GM18499 (cell line): Measurements from ENCODE around the gene SPATS2.
A peak's percentile ranks its signal among the peaks of the same experiment; 100 is the strongest.

Experiments used
- ATAC-seq: cut with Tn5 transposase; IDR thresholded peaks from one replicate; pipeline ENCODE4 v1.9.1; 2021; ENCODE audit warnings: moderate number of reproducible peaks; ENCODE audit not compliant: insufficient read depth, unreplicated experiment

SPATS2 gene

GRCh38 chr12:49451468-49452259 lies 84.4 kb downstream of the SPATS2 start:
- peak; percentile 87 for ATAC-seq

GRCh38 chr12:49455501-49455900 lies 88.2 kb downstream of the SPATS2 start:
- no peak for ATAC-seq

- ATAC-seq: no peak
Observed at GRCh38 chr12:49456131-49456679, 88.9 kb downstream of the SPATS2 start.

- ATAC-seq: no peak
Observed at GRCh38 chr12:49458816-49459215, 91.6 kb downstream of the SPATS2 start.

- ATAC-seq: no peak
Observed at GRCh38 chr12:49461221-49461620, 94.0 kb downstream of the SPATS2 start.

GRCh38 chr12:49462083-49462744 lies 95.0 kb downstream of the SPATS2 start:
- no peak for ATAC-seq

- ATAC-seq: no peak
Observed at GRCh38 chr12:49465132-49465531, 97.9 kb downstream of the SPATS2 start.

- ATAC-seq: no peak
Observed at GRCh38 chr12:49470986-49471385, 103.7 kb downstream of the SPATS2 start.

- no peak for ATAC-seq
Observed at GRCh38 chr12:49471557-49471956, 104.3 kb downstream of the SPATS2 start.

- ATAC-seq: no peak
Observed at GRCh38 chr12:49476091-49476490, 108.8 kb downstream of the SPATS2 start.

GRCh38 chr12:49478949-49479664 lies 111.8 kb downstream of the SPATS2 start:
- ATAC-seq: no peak

GRCh38 chr12:49482095-49483051 lies 115.1 kb downstream of the SPATS2 start:
- ATAC-seq: no peak

GRCh38 chr12:49483619-49484018 lies 116.4 kb downstream of the SPATS2 start:
- no peak for ATAC-seq

- no peak for ATAC-seq
Observed at GRCh38 chr12:49487605-49488004, 120.3 kb downstream of the SPATS2 start.

GRCh38 chr12:49489154-49489553 lies 121.9 kb downstream of the SPATS2 start:
- ATAC-seq: no peak

GRCh38 chr12:49489720-49490119 lies 122.5 kb downstream of the SPATS2 start:
- no peak for ATAC-seq

GRCh38 chr12:49491823-49492222 lies 124.6 kb downstream of the SPATS2 start:
- no peak for ATAC-seq

- no peak for ATAC-seq
Observed at GRCh38 chr12:49493900-49494299, 126.6 kb downstream of the SPATS2 start.

GRCh38 chr12:49496417-49497360 lies 129.4 kb downstream of the SPATS2 start:
- no peak for ATAC-seq
